Ecto neural progenitor cell (in vitro differentiated cells): ENCODE measurements around the gene PRSS57.
"Not testable (repeated sequence)": the region's sequence is repeated elsewhere in the genome, so short reads cannot be mapped to it uniquely, and the experiment has no call there.

Experiments used
- DNase-seq: peaks from one replicate; pipeline ENCODE4 v3.0.0-alpha.2; 2018; ENCODE audit warnings: low spot score

The PRSS57 gene

GRCh38 chr19:674282-675151, 20.7 kb downstream of the PRSS57 start:
- DNase-seq: peak; percentile 43

- DNase-seq: no peak
Measured at GRCh38 chr19:670609-671075, 24.6 kb downstream of the PRSS57 start.

- not testable (repeated sequence) for DNase-seq
Measured at GRCh38 chr19:668675-669434, 26.4 kb downstream of the PRSS57 start.

GRCh38 chr19:666985-667573, 28.2 kb downstream of the PRSS57 start:
- not testable (repeated sequence) for DNase-seq

GRCh38 chr19:664913-665443, 30.3 kb downstream of the PRSS57 start:
- peak; percentile 95 for DNase-seq

- no peak for DNase-seq
Measured at GRCh38 chr19:663682-664117, 31.6 kb downstream of the PRSS57 start.

GRCh38 chr19:662962-663681, 32.1 kb downstream of the PRSS57 start, which contains the start of gene RNF126:
Gene RNF126, minus strand, starts transcription at chr19:663214. Its CDS starts 93 bp downstream, at chr19:663121.
- peak; percentile 94 for DNase-seq

GRCh38 chr19:662207-662961, 32.9 kb downstream of the PRSS57 start:
- no peak for DNase-seq

GRCh38 chr19:661427-662196, 33.6 kb downstream of the PRSS57 start:
- no peak for DNase-seq

- no peak for DNase-seq
Measured at GRCh38 chr19:660793-661426, 34.3 kb downstream of the PRSS57 start.

- DNase-seq: no peak
Measured at GRCh38 chr19:658916-659839, 36.1 kb downstream of the PRSS57 start.

- DNase-seq: no peak
Measured at GRCh38 chr19:658059-658839, 37.0 kb downstream of the PRSS57 start.

- no peak for DNase-seq
Measured at GRCh38 chr19:657611-658010, 37.6 kb downstream of the PRSS57 start.

GRCh38 chr19:656751-657559, 38.3 kb downstream of the PRSS57 start:
- DNase-seq: no peak

- no peak for DNase-seq
Measured at GRCh38 chr19:655691-656090, 39.6 kb downstream of the PRSS57 start.

- no peak for DNase-seq
Measured at GRCh38 chr19:653425-653824, 41.8 kb downstream of the PRSS57 start.
